H1 (cell line): Measurements from ENCODE around the gene FCRLA. TPM values are rescaled to one million over a fixed set of nuclear protein-coding genes. Genes with fewer than 3 reads are reported as not detected.

Experiments used
- CTCF ChIA-PET: fragments of 300-600 bp; sonication (Branson Sonifier 250); formaldehyde crosslinking; loops from one replicate; lab custom pipeline; 2021; ENCODE audit not compliant: partially characterized antibody; lab: Charles Lee
- POLR2A ChIA-PET: fragments of 300-600 bp; sonication (Branson Sonifier 250); formaldehyde crosslinking; loops from one replicate; lab custom pipeline; 2021; ENCODE audit warnings: inconsistent platforms; ENCODE audit not compliant: partially characterized antibody; lab: Charles Lee
- DNase-seq, 2 experiments: peaks; one replicate each; pipeline versions ENCODE4 v3.0.0 to v3.0.0-alpha.2; 2010 to 2022; ENCODE audit warnings: low spot score in 2 of 2, low read depth in 1 of 2, mixed read lengths in 1 of 2
- FAIRE-seq: peaks from 2 replicates; lab custom pipeline; 2011; peaks lifted over from hg19 to GRCh38; lab: Jason Lieb, UNC
- H2AFZ ChIP-seq: 2 replicates; pipeline ENCODE4 v1.8.1; 2012; ENCODE audit warnings: low read length, inconsistent platforms
- H2AK5ac ChIP-seq: 2 replicates; pipeline ENCODE4 v1.6.1; 2013; ENCODE audit warnings: low read depth, low read length
- H2BK120ac ChIP-seq: replicated peaks from 2 replicates; pipeline ENCODE3; 2013; ENCODE audit warnings: low read depth, low read length, inconsistent platforms
- H2BK12ac ChIP-seq: 2 replicates; pipeline ENCODE4 v1.6.1; 2013; ENCODE audit warnings: low read depth, low read length
- H2BK15ac ChIP-seq: 2 replicates; pipeline ENCODE4 v1.6.1; 2013; ENCODE audit warnings: low read length
- H2BK20ac ChIP-seq: 2 replicates; pipeline ENCODE4 v1.6.1; 2013; ENCODE audit warnings: low read length
- H2BK5ac ChIP-seq: 2 replicates; pipeline ENCODE4 v1.6.1; 2013; ENCODE audit warnings: low read depth, low read length
- H3K14ac ChIP-seq: 2 replicates; pipeline ENCODE4 v1.6.1; 2013; ENCODE audit warnings: inconsistent platforms; ENCODE audit not compliant: insufficient read length
- H3K18ac ChIP-seq: 2 replicates; pipeline ENCODE4 v1.6.1; 2013; ENCODE audit warnings: low read length; ENCODE audit errors: extremely low read depth
- H3K23ac ChIP-seq: 2 replicates; pipeline ENCODE4 v1.6.1; 2013; ENCODE audit warnings: inconsistent platforms; ENCODE audit not compliant: insufficient read length
- H3K23me2 ChIP-seq: 2 replicates; pipeline ENCODE4 v1.6.1; 2013; ENCODE audit warnings: low read depth, low read length
- H3K27ac ChIP-seq: 2 replicates; pipeline ENCODE4 v1.6.1; 2011; ENCODE audit warnings: low read depth, low read length, inconsistent platforms
- H3K27me3 ChIP-seq, 4 experiments: replicated peaks in 1 of 4; 1 replicate in 1 of 4; 2 replicates in 3 of 4; pipeline versions ENCODE4 v1.6.1 to v1.8.1; 2011 to 2013; ENCODE audit warnings: low read length in 3 of 4, mild to moderate bottlenecking in 3 of 4, inconsistent platforms in 2 of 4, mixed read lengths in 2 of 4, moderate library complexity in 1 of 4; ENCODE audit not compliant: control insufficient read depth in 3 of 4, insufficient read depth in 3 of 4; ENCODE audit errors: extremely low read depth in 1 of 4
- H3K36me3 ChIP-seq, 4 experiments: 2 replicates each; pipeline versions ENCODE4 v1.6.1 to v1.8.1; 2011 to 2013; ENCODE audit warnings: mild to moderate bottlenecking in 4 of 4, low read length in 3 of 4, moderate library complexity in 2 of 4, control low read depth in 1 of 4, inconsistent platforms in 1 of 4; ENCODE audit not compliant: insufficient read depth in 4 of 4, control insufficient read depth in 2 of 4
- H3K4ac ChIP-seq: replicated peaks from 2 replicates; pipeline ENCODE3; 2013; ENCODE audit warnings: low read length, low read depth, mixed read lengths, inconsistent platforms; ENCODE audit not compliant: insufficient read length
- H3K4me1 ChIP-seq, 4 experiments: replicated peaks in 1 of 4; 1 replicate in 1 of 4; 2 replicates in 3 of 4; pipeline versions ENCODE4 v1.6.1 to v1.8.1; 2011 to 2013; ENCODE audit warnings: low read length in 3 of 4, inconsistent platforms in 2 of 4, mixed read lengths in 1 of 4; ENCODE audit not compliant: insufficient read depth in 4 of 4, control insufficient read depth in 3 of 4
- H3K4me2 ChIP-seq, 2 experiments: 2 replicates each; pipeline versions ENCODE4 v1.6.1 to v1.8.1; 2011 to 2013; ENCODE audit warnings: low read depth in 2 of 2, low read length in 2 of 2, control low read depth in 1 of 2, inconsistent platforms in 1 of 2, mild to moderate bottlenecking in 1 of 2; ENCODE audit not compliant: insufficient read depth in 1 of 2
- H3K4me3 ChIP-seq, 4 experiments: fragments of 200-600, 300-600 bp in 1 of 4; sonication (generic), shearing (Covaris generic), sonication (Bioruptor Twin) in 1 of 4; 2 replicates each; pipeline versions ENCODE4 v1.5.1 to v1.8.1; 2011 to 2016; ENCODE audit warnings: low read length in 4 of 4, low read depth in 3 of 4, control low read depth in 2 of 4, inconsistent platforms in 2 of 4, mild to moderate bottlenecking in 2 of 4, mixed read lengths in 1 of 4, moderate library complexity in 1 of 4; ENCODE audit not compliant: insufficient read depth in 2 of 4; ENCODE audit errors: extremely low read depth in 1 of 4
- H3K56ac ChIP-seq: replicated peaks from 2 replicates; pipeline ENCODE3; 2013; ENCODE audit warnings: low read depth, mild to moderate bottlenecking, mixed read lengths, low read length, inconsistent platforms; ENCODE audit not compliant: insufficient read length
- H3K79me1 ChIP-seq: 2 replicates; pipeline ENCODE4 v1.6.1; 2013; ENCODE audit warnings: low read depth, low read length, control low read depth
- H3K79me2 ChIP-seq, 2 experiments: 2 replicates each; pipeline versions ENCODE4 v1.6.1 to v1.8.1; 2012 to 2013; ENCODE audit warnings: low read length in 2 of 2, mild to moderate bottlenecking in 2 of 2, inconsistent platforms in 1 of 2; ENCODE audit not compliant: insufficient read depth in 2 of 2, control insufficient read depth in 1 of 2
- H3K9ac ChIP-seq, 4 experiments: replicated peaks in 1 of 4; 1 replicate in 1 of 4; 2 replicates in 3 of 4; pipeline versions ENCODE4 v1.6.1 to v1.8.1; 2011 to 2013; ENCODE audit warnings: low read depth in 3 of 4, low read length in 3 of 4, control low read depth in 2 of 4, mild to moderate bottlenecking in 2 of 4, moderate library complexity in 2 of 4, inconsistent platforms in 1 of 4; ENCODE audit errors: extremely low read depth in 1 of 4
- H3K9me3 ChIP-seq, 2 experiments: 2 replicates each; pipeline versions ENCODE4 v1.6.1 to v1.8.1; 2012 to 2013; ENCODE audit warnings: mild to moderate bottlenecking in 2 of 2, moderate library complexity in 2 of 2, control low read depth in 1 of 2, inconsistent platforms in 1 of 2, low read depth in 1 of 2, low read length in 1 of 2, mixed read lengths in 1 of 2; ENCODE audit not compliant: insufficient read depth in 2 of 2
- H4K20me1 ChIP-seq, 2 experiments: replicated peaks in 1 of 2; 2 replicates each; pipeline versions ENCODE3 to v1.8.1; 2011 to 2013; ENCODE audit warnings: inconsistent platforms in 2 of 2, low read length in 2 of 2, mild to moderate bottlenecking in 1 of 2; ENCODE audit not compliant: insufficient read depth in 2 of 2, control insufficient read depth in 1 of 2
- H4K5ac ChIP-seq: 2 replicates; pipeline ENCODE4 v1.6.1; 2013; ENCODE audit warnings: low read length, low read depth, mixed read lengths, inconsistent platforms; ENCODE audit not compliant: insufficient read length
- H4K8ac ChIP-seq: 2 replicates; pipeline ENCODE4 v1.8.0; 2013; ENCODE audit warnings: mild to moderate bottlenecking, moderate library complexity, low read length, inconsistent platforms; ENCODE audit not compliant: insufficient read depth; ENCODE audit errors: extremely low read depth
- H4K91ac ChIP-seq: replicated peaks from 2 replicates; pipeline ENCODE3; 2013; ENCODE audit warnings: low read length, mixed read lengths, inconsistent platforms; ENCODE audit not compliant: insufficient read length
- POLR2A ChIP-seq, 2 experiments: IDR thresholded peaks; 1 replicate in 1 of 2; 2 replicates in 1 of 2; pipeline ENCODE4 v1.6.1; 2011; ENCODE audit warnings: low read depth in 2 of 2, low read length in 2 of 2, mild to moderate bottlenecking in 2 of 2; ENCODE audit errors: control extremely low read depth in 1 of 2
- WGBS, 2 experiments: shearing (Covaris generic) in 1 of 2; methylation state at CpG; one replicate each; pipeline versions ENCODE4 v1.1.6 to v1.1.7; 2013 to 2015; ENCODE audit warnings: low lambda C conversion rate in 2 of 2, mixed read lengths in 2 of 2, inconsistent platforms in 1 of 2, low coverage in 1 of 2, missing lambda C conversion rate in 1 of 2; ENCODE audit not compliant: insufficient replicate concordance in 2 of 2, insufficient coverage in 1 of 2, insufficient read length in 1 of 2; ENCODE audit errors: extremely low coverage in 1 of 2, missing lambda C conversion rate in 1 of 2; 5-methylcytosine and 5-hydroxymethylcytosine counted together
- polyA plus RNA-seq, 7 experiments: library from polyadenylated mRNA; depleted of rRNA in 3 of 7; stranded (reverse) in 5 of 7; unstranded in 2 of 7; fragments of >200 nt in 5 of 7; fragments of 200-250 nt in 2 of 7; gene quantifications; 1 replicate in 5 of 7; 2 replicates in 1 of 7; 4 replicates in 1 of 7; pipeline versions ENCODE4 v1.2.1 to v1.2.3, GENCODE V29; 2011 to 2013; ENCODE audit warnings: missing spikeins in 2 of 7, mixed read lengths in 2 of 7
- total RNA-seq: library from RNA; stranded (reverse); fragmentation: NEBNext Ultra II Directional; extraction: Animal tissue kit (Norgen Biotek cat#: 25700); gene quantifications from 2 replicates; pipeline ENCODE4 v1.2.1, GENCODE V29; 2021

The FCRLA gene
- total and polyA plus RNA-seq, 2 of the 8 experiments (the other 6 are each of a cell fraction or from before 2014, with no cell fraction given), result not detected

GRCh38 chr1:161740921-161741320 lies 33.9 kb downstream of the FCRLA start:
- H4K8ac ChIP-seq, result no peak overlapping the region

More at GRCh38 chr1:161740921-161741320, 33.9 kb downstream of the FCRLA start:
- H3K79me2 ChIP-seq, result no peaks in the 10 kb centered on the region
- TF ChIP-seq POLR2A (IDR thresholded peaks at IDR 0.05; ENCODE audit: control extremely low read depth in 1 of 2, low read depth in 2 of 2, low read length in 2 of 2), result no peak
- no peak overlapping the region for H3K4me3 ChIP-seq
- no peak overlapping the region for H3K18ac ChIP-seq
- no peak overlapping the region for H3K4me2 ChIP-seq
- no peak overlapping the region for H2BK12ac ChIP-seq
- no peaks in the 10 kb centered on the region for H4K20me1 ChIP-seq
- no peak overlapping the region for H2BK5ac ChIP-seq
- H2BK20ac ChIP-seq, result no peak overlapping the region; the same call in 1 of the 2 replicates
- no peak overlapping the region for H3K9ac ChIP-seq
- no peaks in the 10 kb centered on the region for H3K36me3 ChIP-seq
- H3K27ac ChIP-seq, result no peak overlapping the region
- H2AFZ ChIP-seq, result no peak overlapping the region
- no peak overlapping the region for H4K5ac ChIP-seq
- H3K4ac ChIP-seq, result no peak overlapping the region
- no peak overlapping the region for H3K14ac ChIP-seq
- no peaks in the 10 kb centered on the region for H3K79me1 ChIP-seq
- H3K4me1 ChIP-seq, result peaks cover 1 to 11% (median 4%) of the 10 kb centered on the region in 4 experiments; a peak in 4 of 7 replicates
- H2BK120ac ChIP-seq, result no peak overlapping the region
- no peaks in the 10 kb centered on the region for H3K27me3 ChIP-seq
- no peak overlapping the region for H4K91ac ChIP-seq
- ChIA-PET POLR2A (interaction anchor here (2.3 to 4.8 kb wide), 2 partner anchors 9 to 14 kb away, joined by 9 to 24 read pairs; partner anchors contain the start of gene DUSP12), CTCF (interaction anchor here (0.5 to 10.3 kb wide), 13 partner anchors 10 to 257 kb away, joined by 3 to 69 read pairs (median 3); no protein-coding TSS in a partner anchor)
- no peak overlapping the region for H2BK15ac ChIP-seq
- no peaks in the 10 kb centered on the region for H3K23me2 ChIP-seq
- H3K56ac ChIP-seq, result no peak overlapping the region
- WGBS, 2 experiments, result 95% methylated on average over 6 of the region's 6 CpGs; no CpG with 5 or more reads in 1 of the 2 experiments
- H3K23ac ChIP-seq, result no peak overlapping the region
- DNase-seq (no peak), FAIRE-seq (no peak)
- H2AK5ac ChIP-seq, result no peak overlapping the region
- no peaks in the 10 kb centered on the region for H3K9me3 ChIP-seq
